HepG2 (cell line): ENCODE measurements around the gene SECTM1. TPM values are rescaled to one million over a fixed set of nuclear protein-coding genes. Genes with fewer than 3 reads are reported as not detected.

Experiments
- EED ChIP-seq: sonication (generic); formaldehyde crosslinking; IDR thresholded peaks from 2 replicates; pipeline ENCODE4 v1.5.0; 2020; ENCODE audit warnings: mild to moderate bottlenecking, missing genetic modification reagents
- FOXK2 ChIP-seq: fragments of 450-650 bp; IDR thresholded peaks from 2 replicates; pipeline ENCODE4 v1.6.1; 2016
- HDAC6 ChIP-seq: fragments of 200-600 bp; sonication (generic); IDR thresholded peaks from 2 replicates; pipeline ENCODE4 v1.7.0; 2017; ENCODE audit warnings: mild to moderate bottlenecking, antibody characterized with exemption, low read length, low read depth
- HNF1A ChIP-seq, 2 experiments: sonication (generic) in 1 of 2; formaldehyde crosslinking in 1 of 2; IDR thresholded peaks; 2 replicates each; pipeline versions ENCODE4 v1.4.0 to v1.6.1; 2016 to 2020; ENCODE audit warnings: borderline replicate concordance in 1 of 2, low read depth in 1 of 2, mild to moderate bottlenecking in 1 of 2, missing genetic modification reagents in 1 of 2
- HNRNPK ChIP-seq: fragments of 200-400 bp; formaldehyde crosslinking; IDR thresholded peaks from 2 replicates; pipeline ENCODE4 v1.6.1; 2018; ENCODE audit warnings: low read length, low read depth, moderate library complexity, mild to moderate bottlenecking; ENCODE audit not compliant: poor library complexity, severe bottlenecking
- HNRNPUL1 ChIP-seq: fragments of 200-400 bp; formaldehyde crosslinking; IDR thresholded peaks from 2 replicates; pipeline ENCODE4 v1.6.1; 2017; ENCODE audit warnings: low read depth, mild to moderate bottlenecking, low read length, moderate library complexity
- MXD1 ChIP-seq: sonication (generic); formaldehyde crosslinking; IDR thresholded peaks from 2 replicates; pipeline ENCODE4 v1.4.0; 2020; ENCODE audit warnings: mild to moderate bottlenecking, missing genetic modification reagents
- NFRKB ChIP-seq: fragments of 450-650 bp; IDR thresholded peaks from 2 replicates; pipeline ENCODE4 v1.6.1; 2017
- NKX3-1 ChIP-seq: sonication (generic); formaldehyde crosslinking; IDR thresholded peaks from 2 replicates; pipeline ENCODE4 v1.5.0; 2020; ENCODE audit warnings: missing genetic modification reagents
- PHF21A ChIP-seq: sonication (generic); formaldehyde crosslinking; IDR thresholded peaks from 2 replicates; pipeline ENCODE4 v1.5.0; 2020; ENCODE audit warnings: mild to moderate bottlenecking, missing genetic modification reagents
- REPIN1 ChIP-seq: sonication (generic); formaldehyde crosslinking; IDR thresholded peaks from 2 replicates; pipeline ENCODE4 v1.8.0; 2022; ENCODE audit warnings: missing genetic modification reagents, low read depth, mild to moderate bottlenecking, borderline replicate concordance
- SOX13 ChIP-seq, 3 experiments: fragments of 450-650 bp in 1 of 3; sonication (generic) in 1 of 3; formaldehyde crosslinking in 1 of 3; IDR thresholded peaks in 2 of 3; conservative IDR thresholded peaks in 1 of 3; 2 replicates each; pipeline versions ENCODE4 v1.5.0 to v1.6.1; 2016 to 2020; ENCODE audit warnings: antibody characterized with exemption in 1 of 3, mild to moderate bottlenecking in 1 of 3, missing compliant biosample characterization in 1 of 3, missing genetic modification reagents in 1 of 3, moderate library complexity in 1 of 3
- ZNF230 ChIP-seq: sonication (generic); formaldehyde crosslinking; IDR thresholded peaks from 2 replicates; pipeline ENCODE4 v1.4.0; 2020; ENCODE audit warnings: mild to moderate bottlenecking, missing genetic modification reagents
- ZNF280D ChIP-seq: sonication (generic); formaldehyde crosslinking; IDR thresholded peaks from 2 replicates; pipeline ENCODE4 v1.5.1; 2020; ENCODE audit warnings: mild to moderate bottlenecking, missing genetic modification reagents
- ZNF350 ChIP-seq: sonication (generic); formaldehyde crosslinking; IDR thresholded peaks from 2 replicates; pipeline ENCODE4 v1.4.0; 2020; ENCODE audit warnings: mild to moderate bottlenecking, low read depth, missing genetic modification reagents, borderline replicate concordance
- ZNF484 ChIP-seq: sonication (generic); formaldehyde crosslinking; IDR thresholded peaks from 2 replicates; pipeline ENCODE4 v1.5.1; 2020; ENCODE audit warnings: mild to moderate bottlenecking, low read depth, missing genetic modification reagents, borderline replicate concordance
- ZNF556 ChIP-seq: sonication (generic); formaldehyde crosslinking; IDR thresholded peaks from 2 replicates; pipeline ENCODE4 v1.4.0; 2020; ENCODE audit warnings: mild to moderate bottlenecking, missing genetic modification reagents, borderline replicate concordance
- ZNF773 ChIP-seq: sonication (generic); formaldehyde crosslinking; IDR thresholded peaks from 2 replicates; pipeline ENCODE4 v1.4.0; 2020; ENCODE audit warnings: missing genetic modification reagents, borderline replicate concordance
- ZNF841 ChIP-seq: sonication (generic); formaldehyde crosslinking; IDR thresholded peaks from 2 replicates; pipeline ENCODE4 v1.8.1; 2023; ENCODE audit warnings: missing genetic modification reagents, borderline replicate concordance
- ZSCAN9 ChIP-seq: IDR thresholded peaks from 2 replicates; pipeline ENCODE4 v1.6.1; 2016; ENCODE audit warnings: borderline replicate concordance
- polyA plus RNA-seq, 8 experiments: library from polyadenylated mRNA; depleted of rRNA in 3 of 8; stranded (reverse) in 7 of 8; unstranded in 1 of 8; fragments of >200 nt; fragmentation: Illumina TruSeq in 4 of 8; extraction: Trizol in 4 of 8; gene quantifications; 2 replicates each; pipeline versions ENCODE4 v1.2.1 to v1.2.3, GENCODE V29; 2011 to 2016; ENCODE audit warnings: low read depth in 4 of 8, missing spikeins in 1 of 8, mixed read lengths in 1 of 8; ENCODE audit not compliant: insufficient read depth in 1 of 8
- total RNA-seq, 5 experiments: library from RNA; depleted of rRNA; stranded (reverse); fragments of >200 nt; fragmentation: Illumina TruSeq; extraction: Trizol; gene quantifications; 2 replicates each; pipeline ENCODE4 v1.2.3, GENCODE V29; 2016; ENCODE audit warnings: low read depth in 1 of 5

Gene SECTM1
- total and polyA plus RNA-seq, 2 of the 13 experiments (the other 11 are each of a cell fraction or from before 2014, with no cell fraction given), result 3.5 to 5.3 TPM

GRCh38 chr17:82273327-82274133, 60.0 kb downstream of the SECTM1 start, which contains the start of gene CSNK1D (continued):
- TF ChIP-seq SOX13 (IDR thresholded peaks at IDR 0.05) (no peak), SOX13 (CRISPR knock-in tag; conservative IDR thresholded peaks at IDR 0.05 in 1 of 2, IDR thresholded peaks at IDR 0.05 in 1 of 2) (peak in 1 of 2 experiments; percentile 39; a peak in 2 of 4 replicates), PHF21A (CRISPR knock-in tag) (0 out of 2 replicates have a peak, but pooled peaks have one; percentile 39), HDAC6 (no peak), ZNF484 (CRISPR knock-in tag) (no peak), MXD1 (CRISPR knock-in tag) (peak; percentile 86), HNRNPUL1 (no peak), FOXK2 (no peak), NFRKB (no peak), ZNF841 (CRISPR knock-in tag) (no peak), ZNF556 (CRISPR knock-in tag) (peak; percentile 98), HNRNPK (peak; percentile 78), EED (no peak; the same call in 1 of the 2 replicates), HNF1A (IDR thresholded peaks at IDR 0.05; ENCODE audit: low read depth) (no peak), HNF1A (CRISPR knock-in tag; IDR thresholded peaks at IDR 0.05; ENCODE audit: borderline replicate concordance) (peak; percentile 51; the same call in 1 of the 2 replicates), ZNF773 (no peak; the same call in 1 of the 2 replicates), REPIN1 (peak; percentile 89), ZNF350 (peak; percentile 94; the same call in 1 of the 2 replicates), ZSCAN9 (CRISPR knock-in tag) (peak; percentile 80), NKX3-1 (CRISPR knock-in tag) (peak; percentile 61; the same call in 1 of the 2 replicates), ZNF280D (peak; percentile 50; the same call in 1 of the 2 replicates), ZNF230 (CRISPR knock-in tag) (peak; percentile 81; the same call in 1 of the 2 replicates)
